HG03103 (cell line): ENCODE results near the gene CASP2.
"Not testable (repeated sequence)": the region's sequence is repeated elsewhere in the genome, so short reads cannot be mapped to it uniquely, and the experiment has no call there.

Source experiments
- ATAC-seq: cut with Tn5 transposase; IDR thresholded peaks from one replicate; pipeline ENCODE4 v1.9.1; 2021; ENCODE audit warnings: low read depth; ENCODE audit not compliant: unreplicated experiment

Gene CASP2

GRCh38 chr7:143289888-143290287, 1.7 kb downstream of the CASP2 start:
- ATAC-seq: not testable (repeated sequence)

DNA sequence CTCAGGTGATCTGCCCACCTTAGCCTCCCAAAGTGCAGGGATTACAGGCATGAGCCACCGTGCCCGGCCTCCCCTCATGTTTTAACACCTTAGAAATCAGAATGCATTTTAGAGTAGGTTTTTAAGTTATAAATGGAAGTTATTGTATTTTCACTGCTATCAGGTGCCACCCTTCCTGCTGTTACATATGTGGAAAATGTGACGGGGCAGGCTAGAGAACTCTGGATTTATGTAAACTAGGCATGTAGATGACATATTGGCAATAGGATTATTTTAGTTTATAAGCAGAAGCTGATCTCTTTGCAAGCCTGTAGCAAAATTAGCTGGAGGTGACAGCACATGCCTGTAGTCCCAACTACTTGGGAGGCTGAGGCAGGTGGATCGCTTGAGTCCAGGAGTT, 2.1 kb downstream of the CASP2 start:
- ATAC-seq: no peak

GRCh38 chr7:143292876-143293275, 4.7 kb downstream of the CASP2 start:
- no peak for ATAC-seq

DNA sequence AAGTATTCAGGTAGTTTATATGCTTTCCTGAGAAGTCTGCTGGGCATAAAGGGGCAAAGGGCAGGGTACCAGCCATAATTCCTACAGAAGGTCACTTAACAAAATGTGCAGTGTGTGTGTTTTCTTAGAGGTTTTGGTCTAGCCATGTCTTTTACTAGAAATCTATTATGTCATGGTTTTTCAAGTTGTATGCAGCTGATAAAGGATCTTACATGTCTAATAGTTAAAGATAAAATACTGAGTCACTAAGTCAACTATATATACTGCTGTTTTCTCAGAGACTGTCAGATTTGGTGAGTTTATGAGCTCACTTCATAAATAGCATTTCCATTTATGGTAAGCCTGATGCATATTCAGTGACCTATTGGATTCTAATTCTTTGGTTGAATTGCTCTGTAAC, 7.7 kb downstream of the CASP2 start:
- ATAC-seq: no peak

DNA sequence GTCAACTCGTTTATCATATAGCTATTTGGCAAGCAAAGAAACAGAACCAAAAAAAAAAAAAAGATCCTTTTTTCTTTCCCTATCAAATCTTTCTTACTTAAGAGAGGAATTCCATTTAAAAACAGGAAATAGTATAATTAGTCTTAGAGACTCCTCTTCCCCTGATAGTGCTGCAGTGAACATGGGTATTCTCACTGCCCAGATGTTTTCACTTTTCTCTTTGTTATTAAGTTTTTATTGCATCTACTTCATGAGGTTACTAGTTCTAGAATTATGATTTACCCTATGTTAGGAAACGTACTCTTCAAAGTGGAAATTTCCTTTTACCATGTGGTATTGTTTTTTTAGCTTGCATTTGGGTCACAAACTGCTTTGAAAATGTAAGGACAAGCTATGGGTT, 8.5 kb downstream of the CASP2 start:
- no peak for ATAC-seq

DNA sequence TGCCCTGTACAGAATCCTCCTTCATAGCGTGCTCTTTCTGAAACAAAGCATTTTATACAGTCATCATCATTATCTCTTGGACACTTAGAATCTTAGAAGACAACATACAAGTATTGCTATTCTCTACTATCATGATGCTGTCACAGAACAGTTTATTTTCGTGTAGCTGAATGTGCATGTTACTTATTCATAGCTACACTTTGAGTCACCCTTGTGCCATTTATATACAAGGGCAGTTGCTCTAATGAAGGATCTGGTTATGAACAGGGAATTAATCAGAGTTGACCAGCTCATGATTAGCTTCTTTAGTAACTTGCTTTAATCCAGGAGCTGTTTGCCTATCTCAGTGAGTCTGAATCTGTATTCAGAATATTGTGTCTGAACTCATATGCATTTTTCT, 11.2 kb downstream of the CASP2 start:
- ATAC-seq: no peak

- ATAC-seq: no peak
Measured at GRCh38 chr7:143299840-143300239, 11.7 kb downstream of the CASP2 start.

GRCh38 chr7:143300959-143301935, 13.1 kb downstream of the CASP2 start:
- ATAC-seq: no peak

- ATAC-seq: no peak
Measured at GRCh38 chr7:143303733-143304132, 15.6 kb downstream of the CASP2 start.

- no peak for ATAC-seq
Measured at GRCh38 chr7:143304938-143305337, 16.8 kb downstream of the CASP2 start.

GRCh38 chr7:143305423-143306070, 17.4 kb downstream of the CASP2 start:
- ATAC-seq: no peak

DNA sequence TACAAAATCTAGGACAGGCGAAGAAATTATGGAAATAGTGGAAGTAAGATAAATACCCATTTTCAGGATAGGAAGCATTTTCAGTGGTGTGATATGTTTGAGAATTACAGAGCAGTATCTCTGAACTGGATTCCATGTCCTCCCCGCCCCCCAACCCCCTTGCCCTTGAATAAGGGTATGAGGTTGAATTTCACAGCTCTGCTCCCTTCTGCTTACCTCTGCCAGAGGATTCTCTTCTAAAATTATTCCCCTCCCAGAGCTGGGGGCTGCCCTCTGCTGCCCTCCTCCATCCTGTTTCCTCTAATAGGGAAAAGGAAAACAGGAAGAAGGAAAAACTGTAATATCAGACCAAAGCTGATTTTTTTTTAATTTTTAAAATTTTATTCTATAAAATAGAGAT, 20.5 kb downstream of the CASP2 start:
- no peak for ATAC-seq

- ATAC-seq: no peak
Measured at GRCh38 chr7:143314127-143314526, 26.0 kb downstream of the CASP2 start.

DNA sequence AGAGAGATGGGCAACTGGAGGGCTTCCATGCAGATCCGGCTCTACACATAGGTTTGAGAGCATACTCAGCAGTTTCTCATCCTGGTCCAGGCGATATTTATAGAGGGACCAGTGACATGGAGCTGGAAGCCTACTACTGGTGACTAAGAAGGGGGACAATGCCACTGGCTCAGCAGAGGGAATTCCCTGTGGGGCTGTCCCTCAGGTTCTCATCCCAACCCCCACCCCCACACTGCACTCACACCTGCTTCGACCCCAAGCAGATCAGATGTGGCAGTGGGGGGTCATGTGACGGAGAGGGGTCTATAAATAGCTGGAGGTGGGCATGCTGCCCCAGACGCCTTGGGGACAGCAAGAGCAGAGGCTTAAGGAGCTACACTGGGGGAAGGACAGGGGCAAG, 27.6 kb downstream of the CASP2 start, which contains the start of gene CLCN1:
CLCN1 (plus strand) TSS at position 336 of the 400 bp plus-strand sequence. CDS start 102 bp downstream, outside the sequence.
- ATAC-seq: no peak

DNA sequence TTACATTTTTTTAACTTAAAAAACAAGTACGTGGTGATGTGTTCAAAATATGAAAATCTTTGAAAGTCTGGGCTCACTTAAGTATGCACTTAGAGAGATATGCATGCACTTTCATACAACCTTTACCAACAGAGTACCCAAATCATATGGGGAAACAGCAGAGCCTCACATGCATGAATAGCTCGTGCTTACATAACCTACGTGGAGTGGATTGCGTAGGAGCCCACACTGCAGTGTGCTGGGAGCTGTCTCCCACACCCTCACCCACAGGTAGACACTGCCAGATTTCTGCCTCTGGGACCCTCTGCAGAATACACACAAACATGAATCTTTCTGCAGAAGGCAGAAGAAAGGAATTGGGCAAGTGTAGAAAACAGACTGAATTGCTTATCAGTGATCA, 28.3 kb downstream of the CASP2 start:
- no peak for ATAC-seq

DNA sequence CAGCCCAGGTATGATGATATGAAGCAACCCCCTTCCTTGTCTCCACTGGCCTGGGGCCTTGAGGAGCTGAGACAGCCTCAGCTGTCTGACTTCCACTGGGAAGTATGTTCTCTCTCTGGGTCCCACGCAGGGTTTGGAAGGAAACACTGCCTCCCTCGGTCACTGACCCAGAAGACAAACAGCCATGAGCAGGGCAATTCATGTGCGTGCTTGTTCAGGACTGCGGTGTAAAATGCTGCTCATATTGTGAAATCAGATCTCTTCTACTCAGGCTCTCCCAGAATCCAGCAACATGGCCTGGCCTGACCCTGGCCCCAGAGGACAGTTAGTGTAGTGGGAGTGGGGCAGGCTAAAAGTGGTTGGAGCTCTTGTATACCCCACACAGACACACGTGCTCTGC, 30.5 kb downstream of the CASP2 start:
- no peak for ATAC-seq

DNA sequence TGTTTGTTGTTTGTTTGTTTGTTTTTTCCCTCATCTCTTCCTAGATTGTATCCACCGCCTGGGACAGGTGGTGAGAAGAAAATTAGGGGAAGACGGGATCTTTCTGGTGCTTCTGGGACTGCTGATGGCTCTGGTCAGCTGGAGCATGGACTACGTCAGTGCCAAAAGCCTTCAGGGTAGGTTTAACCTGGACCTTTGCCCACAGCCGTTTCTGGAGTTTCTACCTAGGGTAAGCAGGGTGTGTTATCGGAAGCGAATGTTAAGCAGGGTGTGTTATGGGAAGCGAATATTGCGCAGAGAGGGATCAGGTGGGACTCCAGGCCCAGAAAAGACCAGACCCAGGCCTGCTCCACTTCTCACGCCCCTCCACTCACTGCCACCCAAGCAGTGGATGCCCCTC, 32.5 kb downstream of the CASP2 start:
- ATAC-seq: no peak

GRCh38 chr7:143321242-143321641, 33.1 kb downstream of the CASP2 start:
- ATAC-seq: no peak

DNA sequence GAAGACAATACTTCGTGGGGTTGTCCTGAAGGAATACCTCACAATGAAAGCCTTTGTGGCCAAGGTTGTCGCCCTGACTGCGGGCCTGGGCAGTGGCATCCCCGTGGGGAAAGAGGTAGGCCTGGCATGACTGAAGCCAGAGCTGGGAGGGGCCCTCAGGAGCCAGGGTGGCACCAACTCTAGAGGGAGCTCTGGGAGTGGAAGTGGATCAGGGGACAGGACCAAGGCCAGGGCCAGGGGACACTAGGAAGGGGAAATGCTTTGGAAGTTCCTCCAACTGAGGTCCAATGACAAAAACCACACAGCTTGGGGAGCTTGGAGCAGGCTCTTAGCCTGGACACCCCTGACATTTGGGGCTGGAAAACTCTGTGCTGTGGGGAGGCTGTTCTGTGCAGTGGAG, 33.6 kb downstream of the CASP2 start:
- ATAC-seq: no peak

GRCh38 chr7:143322760-143323633, 34.8 kb downstream of the CASP2 start:
- no peak for ATAC-seq

DNA sequence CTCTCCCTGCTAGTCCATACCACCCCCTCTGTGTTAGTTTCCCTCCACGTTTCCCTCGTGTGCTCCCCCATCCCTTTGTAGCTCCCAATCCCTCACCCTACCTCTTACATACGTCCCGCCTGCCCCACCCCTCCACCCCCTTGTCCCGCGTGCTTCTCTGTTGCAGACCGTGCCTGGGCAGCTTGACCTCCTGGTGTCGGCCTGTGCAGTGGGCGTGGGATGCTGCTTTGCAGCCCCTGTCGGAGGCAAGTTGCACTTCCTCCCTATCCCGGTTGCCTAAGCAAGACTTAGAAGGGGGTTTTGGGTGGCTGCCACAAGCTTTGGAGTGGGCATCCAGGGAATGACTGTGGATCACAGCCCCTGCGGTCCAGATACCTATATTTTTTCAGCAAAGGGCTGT, 35.5 kb downstream of the CASP2 start:
- ATAC-seq: no peak
